ENCODE data around the gene C6orf120.

The C6orf120 gene

GRCh38 chr6:169701311-169701953 lies 494 bp upstream of the C6orf120 start:
- Histone ChIP-seq H3K27ac (ENCODE audit: low read depth, low read length) (peak overlapping the region; percentile 97), H3K4me3 (ENCODE audit: low read depth in 1 of 2, low read length in 2 of 2) (peak overlapping the region; percentile 90 to 97), H3K36me3 (ENCODE audit: control insufficient read depth in 1 of 2, insufficient read depth in 2 of 2, low read length in 2 of 2) (peaks cover 0 to 12% of the 10 kb centered on the region in 2 donors), H3K4me1 (ENCODE audit: control insufficient read depth in 1 of 2, insufficient read depth in 2 of 2, low read length in 2 of 2) (peaks cover 29 to 44% of the 10 kb centered on the region in 2 donors), H3K9me3 (ENCODE audit: control insufficient read depth in 1 of 2, low read length in 2 of 2) (no peaks in the 10 kb centered on the region), H3K9ac (ENCODE audit: low read depth in 1 of 2, low read length in 2 of 2) (peak overlapping the region; percentile 84 to 89), H3K27me3 (ENCODE audit: control insufficient read depth in 1 of 2, insufficient read depth in 2 of 2, low read length in 2 of 2) (no peaks in the 10 kb centered on the region)

GRCh38 chr6:169702840-169703246 lies 917 bp downstream of the C6orf120 start:
- no peaks in the 10 kb centered on the region for H3K9me3 ChIP-seq (ENCODE audit: control insufficient read depth in 1 of 2, low read length in 2 of 2)
- H3K27me3 ChIP-seq (ENCODE audit: control insufficient read depth in 1 of 2, insufficient read depth in 2 of 2, low read length in 2 of 2): no peaks in the 10 kb centered on the region
- peaks cover 0 to 14% of the 10 kb centered on the region in 2 donors for H3K36me3 ChIP-seq (ENCODE audit: control insufficient read depth in 1 of 2, insufficient read depth in 2 of 2, low read length in 2 of 2)
- peak overlapping the region; percentile 97 for H3K27ac ChIP-seq (ENCODE audit: low read depth, low read length)
- peak overlapping the region; percentile 84 to 89 for H3K9ac ChIP-seq (ENCODE audit: low read depth in 1 of 2, low read length in 2 of 2)
- peak overlapping the region; percentile 90 to 97 for H3K4me3 ChIP-seq (ENCODE audit: low read depth in 1 of 2, low read length in 2 of 2)
- peaks cover 29 to 44% of the 10 kb centered on the region in 2 donors for H3K4me1 ChIP-seq (ENCODE audit: control insufficient read depth in 1 of 2, insufficient read depth in 2 of 2, low read length in 2 of 2)

- no peak overlapping the region for H3K9ac ChIP-seq (ENCODE audit: low read depth in 1 of 2, low read length in 2 of 2)
- no peaks in the 10 kb centered on the region for H3K9me3 ChIP-seq (ENCODE audit: control insufficient read depth in 1 of 2, low read length in 2 of 2)
- peaks cover 8 to 34% of the 10 kb centered on the region in 2 donors for H3K36me3 ChIP-seq (ENCODE audit: control insufficient read depth in 1 of 2, insufficient read depth in 2 of 2, low read length in 2 of 2)
- peaks cover 16 to 30% of the 10 kb centered on the region in 2 donors for H3K4me1 ChIP-seq (ENCODE audit: control insufficient read depth in 1 of 2, insufficient read depth in 2 of 2, low read length in 2 of 2)
- no peak overlapping the region for H3K27ac ChIP-seq (ENCODE audit: low read depth, low read length)
- no peak overlapping the region for H3K4me3 ChIP-seq (ENCODE audit: low read depth in 1 of 2, low read length in 2 of 2)
- no peaks in the 10 kb centered on the region for H3K27me3 ChIP-seq (ENCODE audit: control insufficient read depth in 1 of 2, insufficient read depth in 2 of 2, low read length in 2 of 2)
Observed at GRCh38 chr6:169707772-169708171, 5.8 kb downstream of the C6orf120 start.

GRCh38 chr6:169709293-169709692 lies 7.4 kb downstream of the C6orf120 start:
- Histone ChIP-seq H3K36me3 (ENCODE audit: control insufficient read depth in 1 of 2, insufficient read depth in 2 of 2, low read length in 2 of 2) (peaks cover 8 to 40% of the 10 kb centered on the region in 2 donors), H3K27me3 (ENCODE audit: control insufficient read depth in 1 of 2, insufficient read depth in 2 of 2, low read length in 2 of 2) (no peaks in the 10 kb centered on the region), H3K9me3 (ENCODE audit: control insufficient read depth in 1 of 2, low read length in 2 of 2) (no peaks in the 10 kb centered on the region), H3K27ac (ENCODE audit: low read depth, low read length) (no peak overlapping the region), H3K4me1 (ENCODE audit: control insufficient read depth in 1 of 2, insufficient read depth in 2 of 2, low read length in 2 of 2) (peaks cover 2 to 15% of the 10 kb centered on the region in 2 donors), H3K4me3 (ENCODE audit: low read depth in 1 of 2, low read length in 2 of 2) (no peak overlapping the region), H3K9ac (ENCODE audit: low read depth in 1 of 2, low read length in 2 of 2) (no peak overlapping the region)

GRCh38 chr6:169710009-169710408 lies 8.1 kb downstream of the C6orf120 start:
- no peak overlapping the region for H3K9ac ChIP-seq (ENCODE audit: low read depth in 1 of 2, low read length in 2 of 2)
- H3K4me1 ChIP-seq (ENCODE audit: control insufficient read depth in 1 of 2, insufficient read depth in 2 of 2, low read length in 2 of 2): peaks cover 0 to 8% of the 10 kb centered on the region in 2 donors
- no peak overlapping the region for H3K27ac ChIP-seq (ENCODE audit: low read depth, low read length)
- H3K9me3 ChIP-seq (ENCODE audit: control insufficient read depth in 1 of 2, low read length in 2 of 2): no peaks in the 10 kb centered on the region
- peaks cover 8 to 45% of the 10 kb centered on the region in 2 donors for H3K36me3 ChIP-seq (ENCODE audit: control insufficient read depth in 1 of 2, insufficient read depth in 2 of 2, low read length in 2 of 2)
- no peaks in the 10 kb centered on the region for H3K27me3 ChIP-seq (ENCODE audit: control insufficient read depth in 1 of 2, insufficient read depth in 2 of 2, low read length in 2 of 2)
- no peak overlapping the region for H3K4me3 ChIP-seq (ENCODE audit: low read depth in 1 of 2, low read length in 2 of 2)

GRCh38 chr6:169714178-169714577 lies 12.3 kb downstream of the C6orf120 start:
- Histone ChIP-seq H3K4me1 (ENCODE audit: control insufficient read depth in 1 of 2, insufficient read depth in 2 of 2, low read length in 2 of 2) (no peaks in the 10 kb centered on the region), H3K9me3 (ENCODE audit: control insufficient read depth in 1 of 2, low read length in 2 of 2) (no peaks in the 10 kb centered on the region), H3K9ac (ENCODE audit: low read depth in 1 of 2, low read length in 2 of 2) (no peak overlapping the region), H3K4me3 (ENCODE audit: low read depth in 1 of 2, low read length in 2 of 2) (no peak overlapping the region), H3K36me3 (ENCODE audit: control insufficient read depth in 1 of 2, insufficient read depth in 2 of 2, low read length in 2 of 2) (peaks cover 5 to 53% of the 10 kb centered on the region in 2 donors), H3K27me3 (ENCODE audit: control insufficient read depth in 1 of 2, insufficient read depth in 2 of 2, low read length in 2 of 2) (no peaks in the 10 kb centered on the region), H3K27ac (ENCODE audit: low read depth, low read length) (no peak overlapping the region)

- no peaks in the 10 kb centered on the region for H3K9me3 ChIP-seq (ENCODE audit: control insufficient read depth in 1 of 2, low read length in 2 of 2)
- no peaks in the 10 kb centered on the region for H3K27me3 ChIP-seq (ENCODE audit: control insufficient read depth in 1 of 2, insufficient read depth in 2 of 2, low read length in 2 of 2)
- H3K36me3 ChIP-seq (ENCODE audit: control insufficient read depth in 1 of 2, insufficient read depth in 2 of 2, low read length in 2 of 2): peaks cover 4 to 49% of the 10 kb centered on the region in 2 donors
- no peaks in the 10 kb centered on the region for H3K4me1 ChIP-seq (ENCODE audit: control insufficient read depth in 1 of 2, insufficient read depth in 2 of 2, low read length in 2 of 2)
- no peak overlapping the region for H3K27ac ChIP-seq (ENCODE audit: low read depth, low read length)
- no peak overlapping the region for H3K4me3 ChIP-seq (ENCODE audit: low read depth in 1 of 2, low read length in 2 of 2)
- H3K9ac ChIP-seq (ENCODE audit: low read depth in 1 of 2, low read length in 2 of 2): no peak overlapping the region
Observed at GRCh38 chr6:169714595-169714994, 12.7 kb downstream of the C6orf120 start.

- no peak overlapping the region for H3K4me3 ChIP-seq (ENCODE audit: low read depth in 1 of 2, low read length in 2 of 2)
- no peaks in the 10 kb centered on the region for H3K27me3 ChIP-seq (ENCODE audit: control insufficient read depth in 1 of 2, insufficient read depth in 2 of 2, low read length in 2 of 2)
- H3K9ac ChIP-seq (ENCODE audit: low read depth in 1 of 2, low read length in 2 of 2): no peak overlapping the region
- H3K4me1 ChIP-seq (ENCODE audit: control insufficient read depth in 1 of 2, insufficient read depth in 2 of 2, low read length in 2 of 2): peaks cover 10 to 15% of the 10 kb centered on the region in 2 donors
- H3K36me3 ChIP-seq (ENCODE audit: control insufficient read depth in 1 of 2, insufficient read depth in 2 of 2, low read length in 2 of 2): peaks cover 0 to 25% of the 10 kb centered on the region in 2 donors
- H3K27ac ChIP-seq (ENCODE audit: low read depth, low read length): no peak overlapping the region
- H3K9me3 ChIP-seq (ENCODE audit: control insufficient read depth in 1 of 2, low read length in 2 of 2): no peaks in the 10 kb centered on the region
Observed at GRCh38 chr6:169719117-169719516, 17.2 kb downstream of the C6orf120 start.

GRCh38 chr6:169720207-169720855 lies 18.4 kb downstream of the C6orf120 start:
- Histone ChIP-seq H3K27ac (ENCODE audit: low read depth, low read length) (no peak overlapping the region), H3K27me3 (ENCODE audit: control insufficient read depth in 1 of 2, insufficient read depth in 2 of 2, low read length in 2 of 2) (no peaks in the 10 kb centered on the region), H3K9me3 (ENCODE audit: control insufficient read depth in 1 of 2, low read length in 2 of 2) (no peaks in the 10 kb centered on the region), H3K4me3 (ENCODE audit: low read depth in 1 of 2, low read length in 2 of 2) (no peak overlapping the region), H3K9ac (ENCODE audit: low read depth in 1 of 2, low read length in 2 of 2) (no peak overlapping the region), H3K4me1 (ENCODE audit: control insufficient read depth in 1 of 2, insufficient read depth in 2 of 2, low read length in 2 of 2) (peaks cover 14 to 20% of the 10 kb centered on the region in 2 donors), H3K36me3 (ENCODE audit: control insufficient read depth in 1 of 2, insufficient read depth in 2 of 2, low read length in 2 of 2) (peaks cover 0 to 13% of the 10 kb centered on the region in 2 donors)

GRCh38 chr6:169722362-169723199 lies 20.7 kb downstream of the C6orf120 start:
- no peaks in the 10 kb centered on the region for H3K36me3 ChIP-seq (ENCODE audit: control insufficient read depth in 1 of 2, insufficient read depth in 2 of 2, low read length in 2 of 2)
- peak overlapping the region; percentile 7 for H3K27ac ChIP-seq (ENCODE audit: low read depth, low read length)
- no peaks in the 10 kb centered on the region for H3K27me3 ChIP-seq (ENCODE audit: control insufficient read depth in 1 of 2, insufficient read depth in 2 of 2, low read length in 2 of 2)
- H3K4me1 ChIP-seq (ENCODE audit: control insufficient read depth in 1 of 2, insufficient read depth in 2 of 2, low read length in 2 of 2): peaks cover 19 to 21% of the 10 kb centered on the region in 2 donors
- H3K9me3 ChIP-seq (ENCODE audit: control insufficient read depth in 1 of 2, low read length in 2 of 2): no peaks in the 10 kb centered on the region
- peak overlapping the region; percentile 77 to 85 for H3K9ac ChIP-seq (ENCODE audit: low read depth in 1 of 2, low read length in 2 of 2)
- H3K4me3 ChIP-seq (ENCODE audit: low read depth in 1 of 2, low read length in 2 of 2): peak overlapping the region; percentile 72 to 93
